Neural cell (in vitro differentiated cells): ENCODE measurements around the gene SERPINH1. TPM values are rescaled to one million over a fixed set of nuclear protein-coding genes. Genes with fewer than 3 reads are reported as not detected.

ENCODE experiments used
- H2AFZ ChIP-seq: fragments of 200-600, 300-800 bp; sonication (generic), shearing (Covaris generic); 2 replicates; pipeline ENCODE4 v1.6.0; 2014; ENCODE audit warnings: low read depth, mild to moderate bottlenecking, antibody characterized with exemption, low read length, moderate library complexity
- H3F3A ChIP-seq: fragments of 200-600 bp; shearing (Covaris generic); 2 replicates; pipeline ENCODE4 v1.6.1; 2016; ENCODE audit warnings: mild to moderate bottlenecking, moderate library complexity, mixed read lengths, antibody characterized with exemption, low read length; ENCODE audit not compliant: insufficient read depth, poor library complexity, severe bottlenecking
- H3K27ac ChIP-seq: fragments of 200-600, 300-800 bp; sonication (generic), shearing (Covaris generic); 2 replicates; pipeline ENCODE4 v1.5.1; 2014; ENCODE audit warnings: mild to moderate bottlenecking, low read length, moderate library complexity
- H3K27me3 ChIP-seq: fragments of 300-800, 200-600 bp; sonication (generic), shearing (Covaris generic); 2 replicates; pipeline ENCODE4 v1.6.0; 2014; ENCODE audit warnings: mild to moderate bottlenecking, low read depth, low read length, moderate library complexity; ENCODE audit not compliant: insufficient read depth
- H3K36me3 ChIP-seq: fragments of 300-800, 200-600 bp; sonication (generic), shearing (Covaris generic); 2 replicates; pipeline ENCODE4 v1.5.1; 2014; ENCODE audit warnings: mild to moderate bottlenecking, antibody characterized with exemption, low read length, moderate library complexity; ENCODE audit not compliant: insufficient read depth
- H3K4me2 ChIP-seq: fragments of 300-800, 200-600 bp; sonication (generic), shearing (Covaris generic); 2 replicates; pipeline ENCODE4 v1.6.0; 2014; ENCODE audit warnings: mild to moderate bottlenecking, low read length
- H3K4me3 ChIP-seq: fragments of 300-800, 200-600 bp; sonication (generic), shearing (Covaris generic); 2 replicates; pipeline ENCODE4 v1.5.1; 2014; ENCODE audit warnings: mild to moderate bottlenecking, low read length, moderate library complexity
- H3K79me2 ChIP-seq: fragments of 200-600 bp; shearing (Covaris generic); replicated peaks from 2 replicates; pipeline ENCODE4 v1.6.0; 2014; ENCODE audit warnings: mild to moderate bottlenecking, low read length, moderate library complexity; ENCODE audit not compliant: insufficient read depth
- H3K9ac ChIP-seq: fragments of 300-800, 200-600 bp; sonication (generic), shearing (Covaris generic); 2 replicates; pipeline ENCODE4 v1.6.1; 2016; ENCODE audit warnings: mild to moderate bottlenecking, low read length, mixed read lengths
- H3K9me2 ChIP-seq: fragments of 200-600 bp; shearing (Covaris generic); 2 replicates; pipeline ENCODE4 v1.6.1; 2016; ENCODE audit warnings: mild to moderate bottlenecking, low read length, mixed read lengths; ENCODE audit not compliant: insufficient read depth
- H3K9me3 ChIP-seq: fragments of 200-600, 300-800 bp; sonication (generic), shearing (Covaris generic); 2 replicates; pipeline ENCODE4 v1.6.1; 2016; ENCODE audit warnings: mild to moderate bottlenecking, mixed run types, low read length, moderate library complexity, mixed read lengths
- H4K20me1 ChIP-seq: fragments of 200-600 bp; shearing (Covaris generic); 2 replicates; pipeline ENCODE4 v1.6.1; 2016; ENCODE audit warnings: mild to moderate bottlenecking, mixed run types; ENCODE audit not compliant: insufficient read depth
- CTCF ChIP-seq: fragments of 450-650 bp; IDR thresholded peaks from 2 replicates; pipeline ENCODE4 v1.5.1; 2014; ENCODE audit warnings: antibody characterized with exemption, mild to moderate bottlenecking, moderate library complexity; ENCODE audit not compliant: poor library complexity, severe bottlenecking
- EP300 ChIP-seq: fragments of 450-650 bp; conservative IDR thresholded peaks from 2 replicates; pipeline ENCODE4 v1.6.1; 2014; ENCODE audit warnings: antibody characterized with exemption, mild to moderate bottlenecking, moderate library complexity; ENCODE audit not compliant: poor library complexity, severe bottlenecking
- EZH2 ChIP-seq: fragments of 200-600, 300-800 bp; shearing (Covaris generic), sonication (generic); IDR thresholded peaks from 2 replicates; pipeline ENCODE4 v1.6.1; 2014; ENCODE audit warnings: antibody characterized with exemption, low read length, borderline replicate concordance, mild to moderate bottlenecking; ENCODE audit not compliant: insufficient read depth, poor library complexity, severe bottlenecking
- MXI1 ChIP-seq: fragments of 450-650 bp; conservative IDR thresholded peaks from 2 replicates; pipeline ENCODE4 v1.6.1; 2014; ENCODE audit warnings: antibody characterized with exemption, mild to moderate bottlenecking; ENCODE audit not compliant: poor library complexity, severe bottlenecking
- POLR2AphosphoS5 ChIP-seq: IDR thresholded peaks from 2 replicates; pipeline ENCODE4 v1.6.1; 2012
- RAD21 ChIP-seq: fragments of 450-650 bp; conservative IDR thresholded peaks from 2 replicates; pipeline ENCODE4 v1.6.1; 2014; ENCODE audit warnings: antibody characterized with exemption, mild to moderate bottlenecking, moderate library complexity
- REST ChIP-seq: IDR thresholded peaks from 2 replicates; pipeline ENCODE4 v1.6.1; 2012; ENCODE audit warnings: borderline replicate concordance
- SMC3 ChIP-seq: fragments of 450-650 bp; conservative IDR thresholded peaks from 2 replicates; pipeline ENCODE4 v1.6.1; 2014; ENCODE audit warnings: antibody characterized with exemption, mild to moderate bottlenecking, moderate library complexity; ENCODE audit not compliant: poor library complexity
- TAF1 ChIP-seq: IDR thresholded peaks from 2 replicates; pipeline ENCODE4 v1.6.1; 2012; ENCODE audit warnings: low read depth
- polyA plus RNA-seq: library from polyadenylated mRNA; depleted of rRNA; stranded (reverse); fragments of >200 nt; gene quantifications from 2 replicates; pipeline ENCODE4 v1.2.3, GENCODE V29; 2014

SERPINH1 gene
- polyA plus RNA-seq, 1 donor from 2014 or later: 16.1 TPM

GRCh38 chr11:75522286-75523044 is 39.6 kb upstream of the SERPINH1 start:
- Histone ChIP-seq H3F3A (no peaks in the 10 kb centered on the region), H3K27ac (no peak overlapping the region), H3K9ac (no peak overlapping the region), H3K36me3 (no peaks in the 10 kb centered on the region), H3K4me3 (peak overlapping the region; percentile 100), H2AFZ (no peak overlapping the region), H3K9me2 (no peaks in the 10 kb centered on the region), H4K20me1 (no peaks in the 10 kb centered on the region), H3K79me2 (peaks cover 18% of the 10 kb centered on the region), H3K27me3 (no peaks in the 10 kb centered on the region), H3K4me2 (no peak overlapping the region), H3K9me3 (no peaks in the 10 kb centered on the region)
- no peak for TF ChIP-seq EZH2
- no peak for TF ChIP-seq POLR2AphosphoS5
- TF ChIP-seq MXI1: no peak
- no peak for TF ChIP-seq CTCF
- no peak for TF ChIP-seq EP300
- no peak for TF ChIP-seq RAD21
- no peak for TF ChIP-seq REST
- TF ChIP-seq TAF1: no peak
- TF ChIP-seq SMC3: no peak

- no peaks in the 10 kb centered on the region for H4K20me1 ChIP-seq
- H2AFZ ChIP-seq: no peak overlapping the region
- no peak overlapping the region for H3K27ac ChIP-seq
- H3F3A ChIP-seq: no peaks in the 10 kb centered on the region
- TF ChIP-seq MXI1 (no peak), TAF1 (no peak), EP300 (no peak), SMC3 (no peak), RAD21 (no peak)
- H3K4me3 ChIP-seq: peak overlapping the region; percentile 100
- no peaks in the 10 kb centered on the region for H3K9me3 ChIP-seq
- H3K27me3 ChIP-seq: no peaks in the 10 kb centered on the region
- no peaks in the 10 kb centered on the region for H3K36me3 ChIP-seq
- no peaks in the 10 kb centered on the region for H3K9me2 ChIP-seq
- peaks cover 18% of the 10 kb centered on the region for H3K79me2 ChIP-seq
- H3K4me2 ChIP-seq: peak overlapping the region; percentile 96
- no peak overlapping the region for H3K9ac ChIP-seq
Observed at GRCh38 chr11:75523189-75523588, 38.9 kb upstream of the SERPINH1 start.
